G401.6 (cell line): ENCODE results near the gene KCNN1.
"Not testable (repeated sequence)": the region's sequence is repeated elsewhere in the genome, so short reads cannot be mapped to it uniquely, and the experiment has no call there.

Source experiments
- FAIRE-seq: peaks from 2 replicates; lab custom pipeline; 2012; peaks lifted over from hg19 to GRCh38; lab: Jason Lieb, UNC

The KCNN1 gene

DNA sequence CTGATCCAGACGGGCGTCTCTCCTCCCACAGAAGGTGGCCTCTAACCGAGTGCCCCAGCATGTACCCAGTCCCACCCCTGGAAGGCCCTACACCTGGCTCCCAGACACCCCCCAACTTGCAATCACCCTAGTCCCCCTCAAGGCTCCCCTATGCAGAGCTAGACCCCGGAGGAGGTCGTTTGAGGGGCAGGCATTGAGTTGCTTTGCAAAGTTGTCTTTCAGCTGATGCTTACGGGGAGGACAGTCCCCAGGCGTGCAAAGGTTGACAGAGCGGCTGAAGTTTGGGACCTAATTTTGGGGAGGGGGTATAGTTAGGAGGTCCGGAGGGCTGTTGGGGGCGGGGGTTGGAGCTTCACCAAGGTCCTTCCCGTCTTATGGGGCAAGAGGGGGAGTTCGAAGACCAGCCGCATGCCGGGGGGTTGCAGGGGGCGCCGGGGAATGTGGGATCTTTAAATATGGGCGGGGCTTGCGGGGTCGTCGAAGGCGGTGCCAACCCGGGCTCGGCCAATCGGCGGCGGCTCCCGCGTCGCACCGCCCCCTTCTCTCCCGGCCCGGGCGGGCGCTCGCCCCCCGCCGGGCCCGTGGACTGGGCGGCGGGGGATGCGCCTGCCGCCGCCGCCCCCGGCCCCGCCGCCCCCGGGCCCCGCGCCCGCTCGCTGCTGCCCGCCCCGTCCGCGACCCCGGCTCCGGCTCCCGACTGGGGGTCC, at the start of gene KCNN1:
TSS of gene KCNN1 (plus strand) at position 558 of the 707 bp plus-strand sequence. CDS start 6,782 bp downstream, outside the sequence.
- FAIRE-seq = no peak

DNA sequence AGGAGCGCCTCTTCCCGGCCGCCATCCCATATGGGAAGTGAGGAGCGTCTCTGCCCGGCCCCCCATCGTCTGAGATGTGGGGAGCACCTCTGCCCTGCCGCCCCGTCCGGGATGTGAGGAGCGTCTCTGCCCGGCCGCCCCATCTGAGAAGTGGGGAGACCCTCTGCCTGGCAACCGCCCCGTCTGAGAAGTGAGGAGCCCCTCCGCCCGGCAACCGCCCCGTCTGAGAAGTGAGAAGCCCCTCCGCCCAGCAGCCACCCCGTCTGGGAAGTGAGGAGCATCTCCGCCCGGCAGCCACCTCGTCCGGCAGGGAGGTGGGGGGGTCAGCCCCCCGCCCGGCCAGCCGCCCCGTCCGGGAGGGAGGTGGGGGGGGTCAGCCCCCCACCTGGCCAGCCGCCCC, 48.8 kb upstream of the KCNN1 start:
- FAIRE-seq = not testable (repeated sequence)

DNA sequence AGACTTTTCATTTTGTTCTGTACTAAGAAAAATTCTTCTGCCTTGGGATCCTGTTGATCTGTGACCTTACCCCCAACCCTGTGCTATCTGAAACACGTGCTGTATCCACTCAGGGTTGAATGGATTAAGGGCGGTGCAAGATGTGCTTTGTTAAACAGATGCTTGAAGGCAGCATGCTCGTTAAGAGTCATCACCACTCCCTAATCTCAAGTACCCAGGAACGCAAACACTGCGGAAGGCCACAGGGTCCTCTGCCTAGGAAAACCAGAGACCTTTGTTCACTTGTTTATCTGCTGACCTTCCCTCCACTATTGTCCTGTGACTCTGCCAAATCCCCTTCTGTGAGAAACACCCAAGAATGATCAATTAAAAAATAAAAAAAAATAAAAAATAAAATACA, 47.8 kb upstream of the KCNN1 start:
- FAIRE-seq = not testable (repeated sequence)

DNA sequence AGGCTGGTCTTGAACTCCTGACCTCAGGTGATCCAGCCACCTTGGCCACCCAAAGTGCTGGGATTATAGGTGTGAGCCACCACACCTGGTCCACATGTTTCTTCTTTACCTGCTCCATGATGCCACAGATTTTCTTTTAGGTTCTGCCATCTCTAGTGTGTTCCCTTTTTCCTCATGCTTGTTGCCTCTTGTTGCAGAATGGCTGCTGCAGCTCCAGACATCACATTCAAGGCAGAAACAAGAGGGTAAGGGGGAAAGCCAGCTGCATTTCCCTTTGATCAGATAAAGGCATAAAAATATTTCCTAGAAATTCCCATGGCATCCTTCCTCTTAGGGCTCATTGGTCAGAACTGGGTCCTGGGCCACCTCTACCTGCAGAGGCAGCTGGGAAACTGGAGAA, 46.4 kb upstream of the KCNN1 start:
- no peak for FAIRE-seq

DNA sequence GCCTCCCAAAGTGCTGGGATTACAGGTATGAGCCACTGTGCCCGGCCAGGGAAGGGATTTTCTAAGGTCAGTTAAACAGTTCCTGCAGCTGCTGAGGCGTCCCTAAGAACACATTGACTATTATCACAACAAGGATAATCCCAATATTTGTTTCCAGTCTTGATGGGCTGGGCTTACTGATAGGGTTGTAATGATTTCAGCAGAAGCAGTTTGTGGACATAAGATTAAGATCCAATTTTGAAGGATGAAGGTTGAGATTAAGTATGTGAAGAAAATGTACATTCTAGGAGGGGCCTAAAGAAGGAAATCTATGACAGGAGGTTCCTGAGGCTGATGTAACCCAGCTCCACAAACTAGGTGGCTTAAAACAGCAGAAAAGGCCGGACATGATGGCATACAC, 44.8 kb upstream of the KCNN1 start:
- no peak for FAIRE-seq

DNA sequence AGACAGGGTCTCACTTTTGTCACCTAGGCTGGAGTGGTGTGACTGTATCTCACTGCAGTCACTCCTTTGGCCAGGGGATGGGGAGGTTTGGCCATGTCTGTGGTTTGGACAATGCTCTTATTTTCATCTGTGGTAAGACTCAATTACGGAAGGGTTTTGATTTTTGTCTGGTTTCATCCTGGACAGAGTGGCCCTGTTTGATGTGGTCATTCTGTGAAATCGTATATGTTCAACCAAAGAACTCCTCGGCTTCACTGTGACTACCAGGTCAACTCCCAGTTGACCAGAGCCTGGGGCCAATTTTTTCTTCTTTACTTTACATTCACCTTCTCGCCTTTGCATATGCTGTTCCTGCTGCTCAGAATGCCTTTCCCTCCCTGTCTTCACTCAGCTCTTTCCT, 40.9 kb upstream of the KCNN1 start:
- no peak for FAIRE-seq

DNA sequence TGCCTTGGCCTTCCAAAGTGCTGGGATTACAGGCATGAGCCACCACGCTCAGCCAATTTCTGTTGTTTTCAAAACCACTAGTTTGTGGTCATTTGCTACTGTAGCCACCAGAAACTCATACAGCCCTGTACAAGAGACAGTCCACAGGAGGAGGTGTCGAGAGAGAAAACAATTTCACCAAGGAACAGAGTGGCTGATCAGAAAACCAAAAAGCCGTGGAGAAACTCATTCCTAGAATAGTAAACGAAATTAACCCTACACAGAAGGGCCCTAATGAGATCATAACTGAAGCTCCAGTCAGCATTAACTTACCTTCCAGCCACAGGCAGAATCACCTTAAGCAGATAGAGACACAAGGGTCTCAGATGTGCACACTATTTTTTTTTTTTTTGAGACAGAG, 37.9 kb upstream of the KCNN1 start:
- FAIRE-seq = no peak

DNA sequence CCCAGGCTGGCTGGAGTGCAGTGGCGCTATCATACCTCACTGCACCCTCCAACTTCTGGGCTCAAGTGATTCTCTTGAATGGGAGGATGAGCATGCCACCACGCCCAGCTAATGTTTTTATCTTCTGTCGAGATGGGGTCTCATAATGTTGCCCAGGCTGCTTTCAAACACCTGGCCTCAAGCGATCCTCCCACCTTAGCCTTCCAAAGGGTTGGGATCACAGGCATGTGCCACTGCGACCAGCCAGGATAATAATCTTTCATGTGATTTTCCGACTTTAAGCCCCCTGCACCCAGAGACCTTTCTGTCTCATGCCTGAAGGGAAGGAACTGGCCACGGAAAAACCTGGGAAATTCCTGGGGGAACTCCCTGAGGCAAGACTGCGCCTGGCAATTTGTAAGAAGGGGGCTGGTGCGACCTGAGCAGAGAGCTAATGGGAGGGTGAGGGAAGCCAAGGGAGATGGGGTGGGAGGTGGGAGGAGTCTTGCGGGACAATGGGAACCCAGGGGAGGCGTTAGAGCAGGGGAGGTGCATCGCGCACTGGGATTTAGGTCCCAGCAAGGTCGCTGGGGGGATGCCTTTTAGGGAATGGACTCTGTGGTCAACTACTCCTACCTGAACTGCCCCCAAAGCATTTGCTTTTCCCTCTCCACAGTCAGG, 35.2 kb upstream of the KCNN1 start:
- FAIRE-seq = no peak

DNA sequence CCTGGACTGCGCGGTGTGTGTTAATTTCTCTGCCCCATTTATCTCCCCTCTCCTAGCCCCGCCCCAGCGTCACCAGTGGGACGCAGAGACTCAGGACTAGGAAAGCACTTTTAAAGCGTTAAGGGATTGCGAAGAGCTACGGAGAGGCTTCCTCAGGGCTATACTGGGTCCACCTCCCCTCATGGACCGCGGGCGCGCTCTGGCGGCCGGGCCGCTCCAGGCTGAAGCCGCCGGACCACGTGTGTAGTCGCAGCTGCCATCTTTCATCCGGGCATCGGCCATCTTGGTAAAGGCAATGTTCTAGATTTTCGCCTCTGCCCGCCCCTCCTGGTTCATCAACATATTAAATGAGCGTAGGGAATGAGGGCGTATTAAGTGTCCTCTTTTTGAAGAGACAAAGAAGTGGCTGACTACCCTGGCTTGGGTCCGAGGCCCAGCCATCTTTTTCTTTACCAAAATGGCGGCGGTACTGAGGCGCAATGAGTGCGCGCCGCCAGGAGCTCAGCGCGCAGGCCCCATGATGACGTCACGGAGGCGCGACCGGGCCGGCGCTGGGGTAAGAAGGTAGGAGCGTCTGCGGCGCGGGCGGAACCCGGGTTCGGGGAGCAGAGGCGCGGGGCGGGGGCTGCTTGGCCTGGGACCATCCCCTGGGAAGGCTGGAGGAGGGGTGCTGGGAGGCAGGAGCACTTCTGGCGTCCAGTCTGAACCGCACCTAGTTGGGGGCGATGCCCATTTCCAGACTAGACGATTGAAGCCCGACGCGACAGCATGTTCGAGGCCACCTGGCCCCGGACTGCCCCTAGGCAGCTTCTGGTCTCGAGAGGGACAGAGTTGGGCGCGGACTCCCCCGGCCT, 34.2 kb upstream of the KCNN1 start, which contains the start of gene CCDC124:
TSS of gene CCDC124 (plus strand) at position 531 of the 854 bp plus-strand sequence. CDS start 3,406 bp downstream, outside the sequence.
- FAIRE-seq = peak; percentile 61

DNA sequence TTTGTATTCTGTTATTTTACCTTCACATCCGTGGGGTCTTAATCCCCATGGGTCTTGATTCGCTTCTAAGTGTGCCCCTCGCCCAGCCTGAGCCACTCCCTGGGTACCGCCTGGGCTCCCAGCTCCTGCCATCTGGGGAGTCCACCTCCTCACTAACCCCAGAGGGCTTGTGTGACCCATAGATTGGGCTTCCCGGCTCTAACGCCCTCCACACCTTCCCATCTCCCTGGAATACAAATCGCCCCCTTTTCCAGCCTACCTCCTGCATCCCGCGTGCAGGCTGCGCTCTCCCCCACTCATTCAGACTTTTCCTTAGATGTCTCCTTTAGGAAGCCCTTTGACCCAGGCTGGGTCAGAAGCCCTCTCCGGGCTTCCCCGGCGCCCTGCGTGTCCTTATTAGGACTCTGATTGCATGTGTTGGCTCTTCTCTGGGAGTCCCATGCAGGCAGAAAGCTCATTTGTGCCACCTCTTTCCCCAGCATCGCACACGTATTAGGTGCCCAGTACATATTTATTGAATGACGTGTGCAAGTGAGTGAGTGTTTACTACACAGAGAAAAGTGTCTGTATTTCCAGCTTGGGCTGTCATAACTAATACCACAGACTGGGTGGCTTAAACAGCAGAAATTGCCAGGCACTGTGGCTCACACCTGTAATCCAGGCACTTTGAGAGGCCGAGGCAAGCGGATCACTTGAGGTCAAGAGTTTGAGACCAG, 33.3 kb upstream of the KCNN1 start:
- no peak for FAIRE-seq

DNA sequence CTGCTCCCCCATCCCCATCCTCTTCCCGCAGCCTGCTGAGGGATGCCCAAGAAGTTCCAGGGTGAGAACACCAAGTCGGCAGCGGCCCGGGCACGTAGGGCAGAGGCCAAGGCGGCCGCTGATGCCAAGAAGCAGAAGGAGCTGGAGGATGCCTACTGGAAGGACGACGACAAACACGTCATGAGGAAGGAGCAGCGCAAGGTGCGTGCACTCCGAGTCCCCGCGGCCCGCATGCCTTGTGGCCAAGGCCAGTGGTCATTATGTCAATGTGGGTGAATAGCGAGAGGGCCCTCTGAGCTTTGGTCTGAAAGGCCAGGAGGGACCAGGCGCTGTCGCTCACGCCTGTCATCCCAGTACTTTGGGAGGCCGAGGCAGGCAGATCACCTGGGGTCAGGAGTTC, 30.5 kb upstream of the KCNN1 start:
- FAIRE-seq = no peak

DNA sequence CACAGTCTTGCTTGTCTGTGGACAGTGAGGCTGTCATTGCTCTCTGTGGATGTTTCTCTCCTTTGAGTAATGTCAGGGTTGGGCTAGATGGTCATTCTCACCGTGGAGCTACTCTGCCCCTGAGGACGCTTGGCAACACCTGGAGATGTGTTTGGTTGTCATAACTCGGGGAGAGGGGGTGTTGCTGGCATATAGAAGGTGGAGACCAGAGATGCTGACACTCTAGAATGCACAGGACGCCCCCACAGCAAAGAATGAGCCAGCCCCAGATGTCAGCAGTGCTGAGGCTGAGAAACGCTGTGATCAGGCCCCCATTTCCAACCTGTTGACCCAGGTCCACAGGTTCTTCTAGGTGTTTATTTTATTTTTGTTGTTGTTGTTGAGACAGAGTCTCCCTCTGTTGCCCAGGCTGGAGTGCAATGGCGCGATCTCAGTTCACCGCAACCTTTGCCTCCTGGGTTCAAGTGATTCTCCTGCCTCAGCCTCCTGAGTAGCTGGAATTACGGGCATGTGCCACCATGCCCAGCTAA, 29.5 kb upstream of the KCNN1 start:
- FAIRE-seq = no peak

DNA sequence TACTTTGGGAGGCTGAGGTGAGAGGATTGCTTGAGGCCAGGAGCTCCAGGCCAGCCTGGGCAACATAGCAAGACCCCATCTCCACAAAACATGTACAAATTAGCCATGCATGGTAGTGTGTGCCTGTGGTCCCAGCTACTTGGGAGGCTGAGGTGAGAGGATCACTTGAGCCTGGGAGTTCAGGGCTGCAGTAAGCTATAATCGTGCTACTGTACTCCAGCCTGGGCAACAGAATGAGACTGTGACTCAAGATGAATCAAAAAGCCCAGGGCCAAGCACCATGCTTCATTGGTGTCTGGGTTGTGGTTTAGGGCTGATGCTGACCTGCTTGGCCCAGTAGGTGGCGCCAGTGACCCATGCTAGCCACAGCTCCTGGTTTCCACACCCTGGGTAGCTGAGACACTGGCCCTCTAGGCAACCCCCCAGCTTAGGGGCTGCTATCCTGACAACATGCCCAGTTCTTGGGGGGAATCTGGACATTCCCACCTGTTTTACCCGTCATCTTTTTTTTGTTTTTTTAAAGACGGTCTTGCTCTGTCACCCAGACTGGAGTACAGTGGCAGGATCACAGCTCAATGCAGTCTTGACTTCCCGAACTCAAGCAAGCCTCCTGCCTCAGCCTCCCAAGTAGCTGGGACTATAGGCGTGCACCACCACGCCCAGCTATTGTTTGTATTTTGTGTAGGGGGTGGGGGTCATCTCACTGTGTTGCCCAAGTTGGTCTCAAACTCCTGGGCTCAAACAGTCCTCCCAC, 28.6 kb upstream of the KCNN1 start:
- FAIRE-seq = peak; percentile 71

DNA sequence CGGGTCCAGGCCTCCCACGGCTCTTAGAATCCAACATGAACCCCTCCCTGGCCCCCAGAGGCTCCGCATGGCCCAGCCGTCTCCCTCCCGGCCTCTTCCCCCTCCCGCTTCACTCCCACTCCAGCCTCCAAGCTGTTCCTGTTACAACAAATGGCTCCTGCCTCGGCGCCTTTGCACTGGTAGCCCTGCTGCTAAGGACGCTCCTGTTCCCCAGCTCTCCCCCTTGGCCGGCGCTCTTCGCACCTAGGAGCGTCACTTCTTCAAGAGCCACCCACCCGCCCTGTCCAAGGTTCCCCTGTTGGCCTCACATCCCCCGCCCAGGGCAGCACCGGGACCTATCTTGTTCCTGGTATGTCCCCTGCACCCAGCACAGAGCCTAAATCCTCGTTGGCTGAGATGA, 24.7 kb upstream of the KCNN1 start:
- FAIRE-seq = no peak

DNA sequence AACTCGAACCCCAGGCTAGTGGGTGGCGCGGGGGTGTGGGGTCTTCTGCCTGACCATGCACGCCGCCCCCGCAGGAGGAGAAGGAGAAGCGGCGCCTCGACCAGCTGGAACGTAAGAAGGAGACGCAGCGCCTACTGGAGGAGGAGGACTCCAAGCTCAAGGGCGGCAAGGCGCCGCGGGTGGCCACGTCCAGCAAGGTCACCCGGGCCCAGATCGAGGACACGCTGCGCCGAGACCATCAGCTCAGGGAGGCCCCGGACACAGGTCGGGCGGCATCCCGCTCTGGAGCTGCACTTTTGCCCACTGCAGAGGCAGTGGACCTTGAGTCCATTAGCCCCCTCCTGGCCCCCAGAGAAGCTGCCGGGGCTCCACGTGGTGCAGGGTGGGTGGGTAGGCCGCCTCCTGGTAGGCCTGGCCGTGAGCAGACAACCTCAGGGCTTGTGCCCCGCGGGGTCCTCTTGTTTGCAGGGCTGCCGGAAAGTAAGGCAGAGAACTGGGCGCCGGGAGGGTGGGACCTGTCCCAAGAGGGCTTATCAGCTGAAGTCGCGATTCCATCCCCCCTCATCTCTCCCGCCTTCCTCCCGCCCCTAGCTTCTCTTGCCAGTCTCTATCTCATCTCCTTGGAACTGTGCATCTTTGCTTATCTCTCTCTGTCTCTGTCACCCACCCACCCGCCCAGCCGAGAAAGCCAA, 24.2 kb upstream of the KCNN1 start:
- FAIRE-seq = no peak

DNA sequence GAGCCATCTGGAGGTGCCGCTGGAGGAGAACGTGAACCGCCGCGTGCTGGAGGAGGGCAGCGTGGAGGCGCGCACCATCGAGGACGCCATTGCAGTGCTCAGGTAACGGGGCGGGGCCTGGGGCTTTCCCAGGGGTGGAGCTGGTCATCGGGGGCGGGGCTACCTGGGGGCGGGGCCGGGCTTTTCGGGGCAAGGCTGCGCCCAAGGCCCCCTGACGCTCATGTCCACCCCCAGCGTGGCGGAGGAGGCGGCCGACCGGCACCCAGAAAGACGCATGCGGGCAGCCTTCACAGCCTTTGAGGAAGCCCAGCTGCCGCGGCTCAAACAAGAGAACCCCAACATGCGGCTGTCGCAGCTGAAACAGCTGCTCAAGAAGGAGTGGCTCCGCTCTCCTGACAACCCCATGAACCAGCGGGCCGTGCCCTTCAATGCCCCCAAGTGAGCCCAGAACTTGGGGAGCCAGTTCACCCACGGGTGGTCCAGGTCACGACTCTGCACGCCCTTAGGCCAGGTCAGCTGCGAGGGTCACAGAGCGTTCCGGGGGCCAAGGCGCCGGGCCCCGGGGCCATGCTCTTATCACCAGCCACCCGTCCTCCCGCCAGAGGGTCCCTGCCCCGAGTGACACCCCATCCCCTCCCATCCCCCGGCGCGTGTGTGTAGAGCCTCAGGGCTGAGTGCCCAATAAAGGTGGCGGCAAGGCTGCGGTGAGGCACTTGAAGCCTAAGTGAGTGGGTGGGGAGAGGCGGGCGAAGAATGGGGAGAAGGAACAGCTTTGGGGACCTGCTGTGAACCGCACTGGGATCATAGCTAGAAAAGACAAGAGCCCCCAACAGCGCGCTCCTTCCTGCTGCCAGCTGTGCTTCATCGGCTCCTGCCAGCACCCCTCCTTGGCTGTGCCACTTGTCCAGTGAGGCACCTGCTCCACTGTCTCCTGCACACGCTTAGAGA, 23.4 kb upstream of the KCNN1 start:
- no peak for FAIRE-seq

DNA sequence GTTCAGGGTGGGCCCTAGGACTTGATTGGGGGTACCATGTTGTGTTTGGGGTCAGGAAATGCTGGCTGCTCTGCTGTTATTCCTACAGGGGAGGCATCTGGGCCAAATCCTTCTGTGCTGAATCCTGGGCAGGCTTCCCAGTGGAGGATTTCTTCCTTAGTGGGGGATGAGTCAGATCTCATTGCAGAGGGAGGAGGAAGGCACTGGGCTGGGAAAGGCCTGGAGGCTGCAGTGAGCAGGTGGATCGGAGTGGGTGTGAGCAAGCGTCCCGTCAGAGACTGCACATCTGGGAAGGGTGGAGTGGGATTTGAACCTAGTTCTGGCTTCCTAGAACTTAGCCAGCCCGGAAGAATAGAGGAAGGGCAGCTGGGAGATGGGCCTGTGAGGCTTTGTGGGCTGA, 22.6 kb upstream of the KCNN1 start:
- no peak for FAIRE-seq

DNA sequence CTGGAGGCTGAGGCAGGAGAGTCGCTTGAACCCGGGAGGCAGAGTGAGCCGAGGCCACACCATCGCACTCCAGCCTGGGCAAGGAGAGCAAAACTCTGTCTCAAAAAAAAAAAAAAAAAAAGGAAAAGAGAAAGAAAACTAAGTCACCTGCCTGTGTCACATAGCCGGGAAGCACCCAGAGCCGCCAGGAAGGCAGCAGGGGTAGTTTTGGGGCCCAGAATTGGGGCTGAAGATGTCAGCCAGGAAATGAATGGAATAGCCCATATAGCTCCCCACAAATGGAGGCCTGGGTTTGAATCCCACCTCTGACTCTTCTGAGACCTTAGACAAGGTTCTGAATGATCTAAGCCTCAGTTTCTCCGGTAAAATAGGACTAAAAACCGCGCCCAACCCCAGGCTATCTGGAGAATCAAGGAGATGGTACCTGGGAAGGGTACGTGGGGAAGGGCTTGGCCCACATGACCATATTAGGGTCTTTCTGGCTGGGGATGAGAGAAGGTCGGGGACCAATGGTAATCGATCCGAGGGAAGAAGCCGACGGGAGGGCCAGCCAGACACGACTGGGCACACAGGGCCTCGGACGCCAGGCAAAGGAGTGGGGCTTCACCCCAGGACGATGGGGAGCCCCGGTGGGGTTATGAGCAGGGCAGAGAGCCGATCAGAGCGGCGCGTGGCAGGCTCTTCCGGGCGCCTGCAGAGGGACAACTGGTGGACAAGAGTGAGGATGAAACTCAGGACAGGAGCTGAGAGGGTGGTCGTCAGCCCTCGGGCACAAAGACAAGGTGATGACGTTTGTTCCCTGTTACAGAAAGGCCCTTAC, 19.7 kb upstream of the KCNN1 start:
- FAIRE-seq = no peak
